ENCODE data around the gene PLXNB2. TPM values are rescaled to one million over a fixed set of nuclear protein-coding genes. Genes with fewer than 3 reads are reported as not detected.

The PLXNB2 gene
- polyA plus RNA-seq, 1 of the 3 experiments (the other 2 are of a cell fraction) = 108 TPM

- ChIA-PET CTCF (interaction anchor here (0.6 to 1.0 kb wide), 3 partner anchors 8 to 94 kb away, joined by 3 to 7 read pairs (median 3); no protein-coding TSS in a partner anchor), POLR2A (interaction anchor here (0.8 to 1.4 kb wide), 2 partner anchors 13 to 24 kb away, joined by 3 read pairs; partner anchors contain the start of gene MAPK12)
- 42% methylated on average over 16 of the region's 16 CpGs for WGBS (ENCODE audit: low lambda C conversion rate)
- no peaks in the 10 kb centered on the region for H3K9me3 ChIP-seq
- no peak overlapping the region for H2AFZ ChIP-seq (ENCODE audit: low read depth)
- H3F3A ChIP-seq (replicated peaks; ENCODE audit: insufficient read depth) = peaks cover 32% of the 10 kb centered on the region
- H3K27me3 ChIP-seq (ENCODE audit: insufficient read depth) = no peaks in the 10 kb centered on the region
- no peak overlapping the region for H3K9ac ChIP-seq
- H3K4me3 ChIP-seq (ENCODE audit: low read depth in 2 of 2, low read length in 1 of 2) = no peak overlapping the region
- peak overlapping the region; percentile 30; the same call in 1 of the 2 replicates for H3K4me2 ChIP-seq
- H3K27ac ChIP-seq (ENCODE audit: low read depth in 2 of 2, low read length in 1 of 2) = peak overlapping the region; percentile 41 to 61; a peak in 3 of 4 replicates
- H3K9me2 ChIP-seq = no peaks in the 10 kb centered on the region
- peaks cover 15% of the 10 kb centered on the region; the same call in 1 of the 2 replicates for H4K20me1 ChIP-seq (ENCODE audit: insufficient read depth)
- peak; percentile 81 for DNase-seq
- peaks cover 9 to 69% of the 10 kb centered on the region in 2 experiments; a peak in 2 of 4 replicates for H3K4me1 ChIP-seq (ENCODE audit: control insufficient read depth in 1 of 2, insufficient read depth in 2 of 2, low read depth in 1 of 2, low read length in 1 of 2)
- TF ChIP-seq FOSL2 (IDR thresholded peaks at IDR 0.05; ENCODE audit: borderline replicate concordance, low read depth) (no peak), ELF1 (IDR thresholded peaks at IDR 0.05) (0 out of 2 replicates have a peak, but pooled peaks have one; percentile 34), EP300 (IDR thresholded peaks at IDR 0.05; ENCODE audit: borderline replicate concordance in 1 of 2, low read depth in 1 of 2, low read length in 1 of 2) (no peak), SMC3 (IDR thresholded peaks at IDR 0.05; ENCODE audit: low read depth, low read length) (no peak), FOXM1 (IDR thresholded peaks at IDR 0.05; ENCODE audit: low read depth) (no peak), FOXJ3 (CRISPR knock-in tag; IDR thresholded peaks at IDR 0.05) (no peak), ZBTB33 (IDR thresholded peaks at IDR 0.05; ENCODE audit: borderline replicate concordance, low read depth) (no peak), REST (IDR thresholded peaks at IDR 0.05; ENCODE audit: low read depth, low read length) (no peak), RFX5 (IDR thresholded peaks at IDR 0.05; ENCODE audit: low read length) (no peak), RCOR1 (IDR thresholded peaks at IDR 0.05; ENCODE audit: low read length) (no peak), NFIC (IDR thresholded peaks at IDR 0.05; ENCODE audit: borderline replicate concordance) (no peak), MEF2A (IDR thresholded peaks at IDR 0.05; ENCODE audit: borderline replicate concordance, low read depth) (no peak), TCF12 (IDR thresholded peaks at IDR 0.05) (no peak), MXI1 (IDR thresholded peaks at IDR 0.05; ENCODE audit: low read depth, low read length) (peak; percentile 53; the same call in 1 of the 2 replicates), JUND (IDR thresholded peaks at IDR 0.05) (no peak; the same call in 1 of the 2 replicates), GABPA (IDR thresholded peaks at IDR 0.05; ENCODE audit: low read depth) (peak; percentile 50; the same call in 1 of the 2 replicates), CTCF (IDR thresholded peaks at IDR 0.05) (no peak)
- TF ChIP-seq, protein P1, sequence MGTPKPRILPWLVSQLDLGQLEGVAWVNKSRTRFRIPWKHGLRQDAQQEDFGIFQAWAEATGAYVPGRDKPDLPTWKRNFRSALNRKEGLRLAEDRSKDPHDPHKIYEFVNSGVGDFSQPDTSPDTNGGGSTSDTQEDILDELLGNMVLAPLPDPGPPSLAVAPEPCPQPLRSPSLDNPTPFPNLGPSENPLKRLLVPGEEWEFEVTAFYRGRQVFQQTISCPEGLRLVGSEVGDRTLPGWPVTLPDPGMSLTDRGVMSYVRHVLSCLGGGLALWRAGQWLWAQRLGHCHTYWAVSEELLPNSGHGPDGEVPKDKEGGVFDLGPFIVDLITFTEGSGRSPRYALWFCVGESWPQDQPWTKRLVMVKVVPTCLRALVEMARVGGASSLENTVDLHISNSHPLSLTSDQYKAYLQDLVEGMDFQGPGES (IDR thresholded peaks at IDR 0.05; ENCODE audit: low read depth, low read length) = no peak
- TF ChIP-seq, protein P2, sequence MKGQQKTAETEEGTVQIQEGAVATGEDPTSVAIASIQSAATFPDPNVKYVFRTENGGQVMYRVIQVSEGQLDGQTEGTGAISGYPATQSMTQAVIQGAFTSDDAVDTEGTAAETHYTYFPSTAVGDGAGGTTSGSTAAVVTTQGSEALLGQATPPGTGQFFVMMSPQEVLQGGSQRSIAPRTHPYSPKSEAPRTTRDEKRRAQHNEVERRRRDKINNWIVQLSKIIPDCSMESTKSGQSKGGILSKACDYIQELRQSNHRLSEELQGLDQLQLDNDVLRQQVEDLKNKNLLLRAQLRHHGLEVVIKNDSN (IDR thresholded peaks at IDR 0.05; ENCODE audit: borderline replicate concordance, low read depth) = no peak
- H3K79me2 ChIP-seq (ENCODE audit: insufficient read depth) = peaks cover 52% of the 10 kb centered on the region
- peaks cover 5 to 22% of the 10 kb centered on the region in 2 experiments for H3K36me3 ChIP-seq (replicated peaks in 1 of 2; ENCODE audit: control insufficient read depth in 1 of 2, insufficient read depth in 2 of 2, low read length in 1 of 2)
Measured at GRCh38 chr22:50247748-50248147, 59.7 kb downstream of the PLXNB2 start.

All from SK-N-SH (cell line).